Epithelial cell of proximal tubule (primary cell): ENCODE data around the gene PSMG4. TPM values are rescaled to one million over a fixed set of nuclear protein-coding genes. Genes with fewer than 3 reads are reported as not detected.

Experiments
- DNase-seq: peaks from one replicate; pipeline ENCODE4 v3.0.0-alpha.2; 2011; ENCODE audit warnings: low read depth
- H3K4me3 ChIP-seq: 2 replicates; pipeline ENCODE4 v1.5.1; 2011; ENCODE audit warnings: low read depth, mild to moderate bottlenecking, low read length
- CTCF ChIP-seq: conservative IDR thresholded peaks from 2 replicates; pipeline ENCODE4 v1.5.1; 2012; ENCODE audit warnings: low read depth, mild to moderate bottlenecking, low read length
- total RNA-seq: library from RNA; depleted of rRNA; stranded (reverse); fragments of >200 nt; gene quantifications from 2 replicates; pipeline ENCODE4 v1.2.3, GENCODE V29; 2015

PSMG4 gene
- total RNA-seq, 1 donor from 2014 or later: 24.6 TPM

- no peak for TF ChIP-seq CTCF
- H3K4me3 ChIP-seq: peak overlapping the region; percentile 93
- no peak for DNase-seq
Measured at GRCh38 chr6:3230900-3231246, 27.9 kb upstream of the PSMG4 start.

- TF ChIP-seq CTCF: no peak
- H3K4me3 ChIP-seq: peak overlapping the region; percentile 93
- DNase-seq: peak; percentile 51
Measured at GRCh38 chr6:3231247-3232016, 27.3 kb upstream of the PSMG4 start.

- no peak for TF ChIP-seq CTCF
- no peak for DNase-seq
- H3K4me3 ChIP-seq: peak overlapping the region; percentile 93
Measured at GRCh38 chr6:3232017-3232945, 26.5 kb upstream of the PSMG4 start.

- no peak overlapping the region for H3K4me3 ChIP-seq
- no peak for DNase-seq
- no peak for TF ChIP-seq CTCF
Measured at GRCh38 chr6:3233321-3233720, 25.4 kb upstream of the PSMG4 start.

GRCh38 chr6:3233904-3234303 is 24.8 kb upstream of the PSMG4 start:
- no peak for DNase-seq
- no peak for TF ChIP-seq CTCF
- no peak overlapping the region for H3K4me3 ChIP-seq

- TF ChIP-seq CTCF: no peak
- no peak overlapping the region for H3K4me3 ChIP-seq
Measured at GRCh38 chr6:3235486-3235885, 23.3 kb upstream of the PSMG4 start.

More at GRCh38 chr6:3235486-3235885, 23.3 kb upstream of the PSMG4 start:
- DNase-seq: no peak
